ENCODE data around the gene SYTL3.

Gene SYTL3

DNA sequence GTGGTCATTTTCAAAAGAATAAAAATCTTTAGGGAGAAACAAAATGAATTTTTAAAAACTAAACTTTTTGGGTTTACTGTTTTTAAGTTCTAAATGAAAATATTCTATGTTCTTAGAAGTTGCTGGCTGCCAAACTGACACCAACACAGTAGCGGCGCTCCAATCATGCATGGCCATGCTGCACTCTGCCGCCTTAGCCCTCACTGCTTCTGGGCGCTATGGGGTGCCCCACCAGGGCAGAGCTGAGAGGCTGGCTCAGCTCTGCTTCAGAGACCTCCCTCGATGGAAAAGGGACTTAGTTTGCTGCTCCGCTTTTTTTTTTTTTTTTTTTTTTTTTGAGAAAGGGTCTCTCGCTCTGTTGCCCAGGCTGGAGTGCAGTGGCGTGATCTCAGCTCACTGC, 148.5 kb downstream of the SYTL3 start:
- DNase-seq, result no peak

DNA sequence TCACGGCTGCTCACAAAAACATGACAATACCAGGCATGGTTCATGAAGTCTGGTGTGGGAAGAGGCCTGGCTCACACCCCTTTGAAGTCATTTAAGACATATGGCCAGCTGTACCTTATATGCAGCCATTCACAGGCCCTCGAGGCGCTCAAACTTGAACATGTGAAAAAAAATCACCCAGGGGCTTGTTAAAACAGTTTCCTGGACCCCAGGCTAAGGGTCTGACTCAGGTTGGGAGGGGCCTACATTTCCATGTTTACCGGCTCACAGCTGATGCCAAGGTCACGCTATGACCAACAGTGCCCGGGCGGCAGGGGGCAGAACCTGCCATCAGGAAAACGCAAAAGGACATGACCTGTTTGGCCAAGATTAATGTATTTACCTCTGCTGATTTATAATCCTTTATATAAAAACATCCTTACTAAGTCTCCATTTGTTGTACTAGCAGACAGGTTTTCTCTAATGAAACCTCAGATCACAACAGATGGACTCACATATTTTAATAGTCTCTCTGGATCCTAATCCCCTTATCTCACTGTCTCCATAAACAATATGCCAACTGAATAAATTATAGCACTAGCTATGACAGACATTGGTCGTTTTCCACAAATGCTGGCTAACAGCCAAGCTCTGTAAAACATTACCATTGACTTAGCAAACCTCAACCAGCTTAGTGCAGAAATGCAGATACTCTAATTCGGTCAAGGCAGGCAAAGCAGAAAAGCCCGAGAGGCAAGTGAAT, 149.4 kb downstream of the SYTL3 start:
- DNase-seq, result no peak

DNA sequence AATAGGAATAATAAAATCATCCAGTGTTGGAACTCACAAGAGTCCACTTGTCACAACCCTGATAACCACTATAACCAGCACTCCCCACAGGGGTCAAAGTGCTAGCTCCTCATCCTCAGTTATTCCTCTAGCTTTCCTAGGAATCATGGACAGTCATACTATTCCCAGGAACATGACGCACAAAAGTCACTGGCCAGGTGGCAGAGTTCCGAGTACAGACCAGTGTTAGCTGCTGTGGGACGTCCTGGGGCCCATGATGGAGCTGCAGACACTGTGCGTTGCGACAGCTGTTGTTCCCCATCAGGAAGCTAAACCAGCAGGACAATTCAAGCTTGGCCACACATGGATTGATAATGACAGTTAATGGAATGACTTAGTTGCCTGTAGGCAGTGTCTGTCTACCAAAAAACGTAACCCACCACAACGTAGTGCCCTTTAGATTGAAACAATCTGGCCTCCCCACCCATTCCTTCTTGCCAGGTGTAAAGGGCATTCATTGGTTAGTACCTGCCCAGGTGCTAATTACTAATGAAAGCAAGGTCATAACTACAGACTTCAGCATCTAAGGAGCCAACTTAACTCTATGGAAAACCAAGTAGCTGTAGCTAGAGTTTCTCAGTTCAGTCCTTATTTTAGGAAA, 151.9 kb downstream of the SYTL3 start:
- no peak for DNase-seq

DNA sequence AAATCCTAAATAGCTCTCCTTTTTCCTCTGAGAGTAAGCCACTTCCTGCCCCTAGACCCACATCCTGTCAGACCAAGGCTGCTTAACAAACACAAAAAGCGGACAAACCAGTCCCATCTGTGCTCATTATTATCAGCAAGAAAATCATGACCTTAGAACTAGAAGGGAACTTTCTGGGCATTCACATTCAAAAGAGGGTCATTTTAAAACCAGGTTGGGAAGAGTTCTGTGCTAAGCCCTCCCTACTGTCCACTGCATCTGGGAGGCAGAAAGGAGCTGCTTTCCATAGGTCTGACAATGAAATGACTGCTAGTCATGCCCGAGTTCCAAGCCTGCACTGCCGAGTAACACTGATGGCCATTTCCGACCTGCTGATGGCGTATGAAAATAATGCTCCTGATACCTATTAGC, 153.9 kb downstream of the SYTL3 start:
- DNase-seq, result no peak

DNA sequence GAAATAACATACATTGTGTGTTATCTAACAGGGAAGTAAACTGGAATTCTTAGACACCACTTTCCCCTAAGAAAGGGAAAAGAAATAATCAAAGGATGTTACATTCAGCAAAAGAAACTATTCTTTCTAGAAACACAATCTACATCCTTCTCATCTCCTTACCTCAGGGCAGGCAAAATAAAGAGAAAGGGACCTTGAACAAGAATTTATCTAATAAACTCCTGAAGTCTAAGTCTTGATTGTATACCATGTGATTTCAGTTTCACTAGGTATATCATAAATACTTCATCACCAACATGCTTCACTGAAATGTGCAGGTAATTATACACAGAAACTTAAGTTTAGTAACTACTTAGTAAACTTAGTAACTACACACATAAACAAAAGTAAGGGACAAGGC, 154.4 kb downstream of the SYTL3 start:
- DNase-seq, result no peak

DNA sequence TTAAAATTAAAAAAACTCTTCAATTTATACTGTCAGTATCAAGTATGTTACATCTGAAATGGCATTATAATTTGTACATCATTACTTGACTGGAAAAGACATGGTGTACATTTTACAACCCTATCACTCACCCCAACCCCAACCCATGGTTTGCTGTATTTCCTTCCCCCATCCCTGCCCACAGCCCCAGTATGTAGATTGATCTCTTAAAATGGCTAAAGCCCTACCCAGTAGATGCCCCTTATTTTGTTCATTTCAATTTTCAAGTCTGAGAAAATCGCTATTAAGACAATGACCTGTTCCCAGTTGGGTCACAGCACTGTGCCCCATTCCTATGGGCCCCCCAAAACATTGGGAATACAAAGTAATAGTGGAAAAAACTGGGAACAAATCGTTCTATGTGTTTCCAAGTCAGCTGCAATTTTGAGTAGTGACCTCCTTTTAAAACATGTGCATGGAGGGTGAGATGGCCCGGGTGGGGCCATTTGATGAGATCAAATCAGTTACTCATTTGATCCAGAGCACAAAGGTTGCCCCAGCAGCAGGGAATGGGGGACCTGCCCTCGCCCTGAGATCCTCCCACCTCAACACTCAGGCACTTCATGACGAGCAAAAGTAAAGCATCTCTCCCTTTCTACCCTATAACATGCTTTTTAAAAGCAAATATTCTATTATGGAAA, 156.0 kb downstream of the SYTL3 start:
- DNase-seq, result no peak

DNA sequence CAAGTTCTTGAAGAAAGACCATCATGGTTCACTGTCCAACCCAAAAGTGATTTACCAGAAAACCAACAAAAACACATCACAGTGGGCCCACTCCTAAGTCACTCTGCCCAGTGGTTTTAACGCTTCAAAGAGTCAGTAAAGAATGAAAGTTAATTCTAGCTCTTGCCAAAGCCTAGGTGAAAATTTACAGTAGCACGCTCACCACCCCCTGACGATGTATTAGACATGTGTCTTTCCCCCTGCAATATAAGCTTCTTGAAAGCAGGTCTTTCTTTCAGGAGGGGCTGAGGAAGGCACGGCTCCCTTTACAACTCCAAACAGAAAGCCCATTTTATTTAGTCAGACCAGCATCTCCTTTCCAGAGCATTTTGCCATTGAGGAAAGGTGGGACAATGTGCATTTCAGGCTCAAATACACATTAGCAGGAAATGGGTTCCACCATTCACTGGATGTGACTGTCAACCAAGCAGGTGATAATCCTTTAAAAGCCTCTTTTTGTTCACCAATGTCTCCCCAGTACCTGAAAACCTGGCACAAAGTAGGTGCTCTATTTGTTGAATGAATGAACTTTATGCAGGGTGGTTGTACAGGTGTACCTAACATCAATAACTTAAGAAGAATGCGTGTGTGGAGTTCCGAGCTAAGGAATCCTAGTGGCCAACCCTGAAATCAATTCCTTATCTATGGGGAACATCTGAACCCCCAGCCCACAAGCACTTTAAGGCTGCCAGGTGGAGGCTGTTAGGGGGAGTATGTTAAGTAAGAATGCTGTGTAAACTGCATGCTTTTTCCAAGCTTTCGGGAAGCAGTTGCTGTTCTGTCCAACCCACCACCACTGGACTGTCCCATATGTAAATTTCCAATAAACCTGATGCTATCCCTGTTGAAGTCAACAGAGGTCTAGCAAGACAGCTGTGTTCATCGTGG, 157.9 kb downstream of the SYTL3 start:
- DNase-seq, result no peak

DNA sequence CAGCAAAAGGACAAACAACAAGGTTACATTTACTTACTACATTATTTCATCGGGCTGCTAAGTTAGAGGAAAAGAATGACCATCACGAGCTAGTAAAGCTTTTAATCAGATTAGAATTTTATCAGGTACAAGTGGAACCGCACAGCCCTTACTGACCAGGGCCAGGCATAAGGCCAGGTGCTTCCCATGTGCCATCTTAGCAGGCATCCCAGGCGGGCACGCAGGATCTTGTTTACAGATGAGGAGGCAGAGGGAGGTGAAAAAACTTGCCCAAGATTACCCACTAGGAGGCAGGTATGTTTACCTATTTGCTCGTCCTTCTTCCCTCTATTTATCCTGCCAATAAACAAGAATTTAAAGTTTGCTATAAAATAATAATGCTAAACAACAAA, 158.6 kb downstream of the SYTL3 start:
- no peak for DNase-seq

DNA sequence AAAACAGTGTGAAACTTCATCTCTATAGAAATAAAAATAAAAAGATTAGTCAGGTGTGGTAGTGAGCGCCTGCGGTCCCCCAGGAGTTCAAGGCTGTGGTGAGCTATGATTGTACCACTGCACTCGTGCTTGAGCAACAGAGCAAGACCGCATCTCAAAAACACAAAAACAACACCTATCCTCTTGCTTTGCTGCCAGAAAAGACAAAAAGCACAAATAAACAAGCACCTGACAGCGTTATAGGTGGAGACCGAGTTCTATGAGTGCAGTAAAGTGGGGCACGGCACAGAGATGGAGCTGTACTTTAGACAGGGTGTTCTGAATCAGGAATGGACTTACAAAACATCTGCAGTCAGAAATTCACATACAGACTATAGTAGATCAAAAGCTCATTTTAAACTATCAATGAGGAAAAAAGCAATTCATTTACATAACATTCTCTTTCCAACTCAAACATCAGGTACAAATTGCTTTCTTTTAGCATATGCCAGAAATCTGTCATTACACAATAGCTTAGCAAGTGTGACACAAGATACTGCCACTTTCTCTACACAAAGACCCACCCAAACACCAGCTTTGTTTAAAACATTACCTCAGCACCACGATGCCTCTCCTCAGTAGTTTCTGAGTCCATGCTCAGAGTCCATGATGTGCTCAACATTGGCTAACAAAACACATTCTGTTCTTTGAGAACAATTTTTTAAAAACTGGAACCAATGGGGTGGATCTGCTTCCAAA, 159.3 kb downstream of the SYTL3 start:
- DNase-seq, result no peak

DNA sequence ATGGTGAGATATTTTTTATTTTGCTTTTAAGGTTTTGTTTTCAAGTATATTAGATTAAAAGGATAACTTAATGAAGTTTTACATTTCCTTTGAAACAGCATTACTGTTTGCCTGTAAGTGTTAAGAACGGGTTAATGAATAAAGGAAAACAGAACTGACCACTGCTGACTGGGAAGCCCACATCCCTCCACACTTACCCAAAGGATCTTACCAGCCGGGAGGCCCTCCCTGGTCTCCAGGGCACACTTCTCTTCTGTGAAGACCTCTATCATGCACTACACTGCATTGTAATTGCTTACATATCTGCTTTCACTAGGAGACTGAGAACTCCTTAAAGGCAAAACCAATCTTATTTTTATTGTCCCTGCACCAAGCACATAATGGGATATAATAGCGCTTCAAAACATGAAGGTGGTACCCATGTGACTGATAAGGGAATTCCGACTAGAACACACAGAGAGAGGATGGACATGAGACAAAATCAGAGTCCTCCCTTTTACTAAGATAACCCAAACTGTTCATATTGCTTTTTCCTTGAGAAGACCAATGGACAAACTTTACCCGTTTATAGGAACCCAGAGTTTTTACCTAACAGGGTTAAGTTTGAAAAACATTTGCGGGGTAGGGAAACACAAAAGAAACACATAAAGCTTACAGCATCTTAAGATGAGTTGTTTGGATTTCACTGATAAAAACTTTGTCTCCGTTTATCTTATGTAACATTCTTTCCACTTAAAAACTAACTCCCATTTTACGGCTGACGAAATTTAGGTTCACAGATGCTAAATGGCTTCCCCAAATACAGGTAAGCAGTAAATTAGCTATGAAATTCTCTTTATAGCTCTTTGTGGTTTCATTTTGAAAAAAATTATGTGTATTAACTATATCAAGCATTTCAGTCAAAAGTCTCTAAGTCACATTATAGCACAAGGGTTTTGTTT, 160.6 kb downstream of the SYTL3 start:
- no peak for DNase-seq

DNA sequence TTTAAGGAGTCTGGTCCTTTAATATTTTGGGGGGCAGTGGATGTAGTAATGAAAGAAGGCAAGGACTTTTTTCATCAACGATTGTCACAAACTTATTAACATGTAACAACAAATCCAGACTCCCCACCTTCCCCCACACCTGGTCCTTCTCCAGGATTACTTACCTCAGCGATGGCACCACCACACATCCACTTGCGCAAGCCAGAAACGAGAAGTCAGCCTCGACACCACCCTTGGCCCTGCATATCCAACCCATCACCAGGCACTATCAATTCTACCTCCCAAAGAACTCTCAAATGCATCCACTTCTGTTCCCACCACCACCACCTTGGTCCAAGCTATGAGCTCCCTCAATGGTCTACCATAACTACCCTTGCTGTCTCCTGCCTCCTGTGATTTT, 162.8 kb downstream of the SYTL3 start:
- DNase-seq, result no peak

DNA sequence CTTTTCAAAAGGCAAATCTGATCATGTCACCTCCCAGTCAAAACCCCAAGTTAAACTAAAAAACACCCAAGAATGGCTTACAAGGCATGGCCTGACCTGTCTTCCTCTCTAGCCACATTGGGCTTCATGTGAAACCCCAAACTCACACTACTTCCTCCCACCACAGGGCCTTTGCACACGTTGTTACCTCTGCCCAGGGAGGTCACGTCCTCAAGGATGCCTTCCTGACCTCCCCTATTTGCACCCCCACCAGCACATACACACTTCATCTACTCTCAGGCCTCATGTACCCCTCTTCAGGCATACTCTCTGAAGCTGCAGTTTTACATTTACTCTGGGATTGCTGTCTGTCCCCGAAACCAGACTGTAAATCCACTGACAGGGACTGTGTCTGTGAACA, 163.2 kb downstream of the SYTL3 start:
- no peak for DNase-seq

Data from stimulated activated CD4-positive, alpha-beta T cell treated with anti-CD3 and anti-CD28 coated beads, Interleukin-15, amount 100 ng/mL, for 24 hours (primary cell).